ENCODE measurements around the gene CCDC192.

DNA sequence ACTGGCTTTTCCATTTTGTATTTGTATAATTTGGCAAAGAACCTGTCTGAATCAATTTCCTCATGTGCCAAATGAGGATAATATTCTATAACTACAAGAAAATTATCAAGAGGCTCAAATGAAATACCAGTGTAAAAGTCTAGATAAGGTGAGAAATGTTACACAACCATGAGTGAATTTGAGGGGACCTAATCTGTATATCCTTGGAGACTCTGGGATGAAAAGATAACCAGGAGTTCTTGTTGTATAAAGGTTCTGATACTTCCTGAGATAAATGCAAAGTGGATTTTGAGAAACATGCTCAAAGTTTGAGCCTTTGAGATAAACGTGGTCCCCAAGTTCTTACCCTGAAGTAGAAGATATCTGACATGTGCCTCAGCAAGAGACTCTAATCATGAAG is 260.0 kb downstream of the CCDC192 start:
- no peak for TF ChIP-seq POLR2A (IDR thresholded peaks at IDR 0.05)
- TF ChIP-seq, protein P1, sequence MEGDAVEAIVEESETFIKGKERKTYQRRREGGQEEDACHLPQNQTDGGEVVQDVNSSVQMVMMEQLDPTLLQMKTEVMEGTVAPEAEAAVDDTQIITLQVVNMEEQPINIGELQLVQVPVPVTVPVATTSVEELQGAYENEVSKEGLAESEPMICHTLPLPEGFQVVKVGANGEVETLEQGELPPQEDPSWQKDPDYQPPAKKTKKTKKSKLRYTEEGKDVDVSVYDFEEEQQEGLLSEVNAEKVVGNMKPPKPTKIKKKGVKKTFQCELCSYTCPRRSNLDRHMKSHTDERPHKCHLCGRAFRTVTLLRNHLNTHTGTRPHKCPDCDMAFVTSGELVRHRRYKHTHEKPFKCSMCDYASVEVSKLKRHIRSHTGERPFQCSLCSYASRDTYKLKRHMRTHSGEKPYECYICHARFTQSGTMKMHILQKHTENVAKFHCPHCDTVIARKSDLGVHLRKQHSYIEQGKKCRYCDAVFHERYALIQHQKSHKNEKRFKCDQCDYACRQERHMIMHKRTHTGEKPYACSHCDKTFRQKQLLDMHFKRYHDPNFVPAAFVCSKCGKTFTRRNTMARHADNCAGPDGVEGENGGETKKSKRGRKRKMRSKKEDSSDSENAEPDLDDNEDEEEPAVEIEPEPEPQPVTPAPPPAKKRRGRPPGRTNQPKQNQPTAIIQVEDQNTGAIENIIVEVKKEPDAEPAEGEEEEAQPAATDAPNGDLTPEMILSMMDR (IDR thresholded peaks at IDR 0.05) = no peak
